HTR-8/SVneo (cell line): ENCODE data around the gene CRYL1.

Source experiments
- DNase-seq: peaks from one replicate; pipeline ENCODE4 v3.0.0; 2011; ENCODE audit warnings: low spot score, mixed read lengths; ENCODE audit not compliant: insufficient read length
- FAIRE-seq: peaks from 2 replicates; lab custom pipeline; 2011; peaks lifted over from hg19 to GRCh38; lab: Jason Lieb, UNC

Gene CRYL1

GRCh38 chr13:20534038-20534608, 8.5 kb upstream of the CRYL1 start:
- no peak for FAIRE-seq

GRCh38 chr13:20528452-20528851, 2.8 kb upstream of the CRYL1 start:
- no peak for FAIRE-seq

More at GRCh38 chr13:20534038-20534608, 8.5 kb upstream of the CRYL1 start:
- DNase-seq = no peak

GRCh38 chr13:20526664-20527063, 1.0 kb upstream of the CRYL1 start:
- FAIRE-seq = no peak
- DNase-seq = no peak

More at GRCh38 chr13:20528452-20528851, 2.8 kb upstream of the CRYL1 start:
- DNase-seq = no peak

GRCh38 chr13:20525144-20525600, 485 bp downstream of the CRYL1 start:
- no peak for FAIRE-seq
- DNase-seq = no peak

GRCh38 chr13:20521364-20522115, 4.1 kb downstream of the CRYL1 start:
- FAIRE-seq = no peak
- no peak for DNase-seq

- FAIRE-seq (no peak), DNase-seq (no peak)
Measured at GRCh38 chr13:20519875-20520274, 5.8 kb downstream of the CRYL1 start.

- DNase-seq (no peak), FAIRE-seq (no peak)
Measured at GRCh38 chr13:20518660-20519100, 7.0 kb downstream of the CRYL1 start.

- DNase-seq (no peak), FAIRE-seq (no peak)
Measured at GRCh38 chr13:20514866-20515265, 10.8 kb downstream of the CRYL1 start.

GRCh38 chr13:20513466-20513995, 12.1 kb downstream of the CRYL1 start:
- no peak for FAIRE-seq
- no peak for DNase-seq

DNA sequence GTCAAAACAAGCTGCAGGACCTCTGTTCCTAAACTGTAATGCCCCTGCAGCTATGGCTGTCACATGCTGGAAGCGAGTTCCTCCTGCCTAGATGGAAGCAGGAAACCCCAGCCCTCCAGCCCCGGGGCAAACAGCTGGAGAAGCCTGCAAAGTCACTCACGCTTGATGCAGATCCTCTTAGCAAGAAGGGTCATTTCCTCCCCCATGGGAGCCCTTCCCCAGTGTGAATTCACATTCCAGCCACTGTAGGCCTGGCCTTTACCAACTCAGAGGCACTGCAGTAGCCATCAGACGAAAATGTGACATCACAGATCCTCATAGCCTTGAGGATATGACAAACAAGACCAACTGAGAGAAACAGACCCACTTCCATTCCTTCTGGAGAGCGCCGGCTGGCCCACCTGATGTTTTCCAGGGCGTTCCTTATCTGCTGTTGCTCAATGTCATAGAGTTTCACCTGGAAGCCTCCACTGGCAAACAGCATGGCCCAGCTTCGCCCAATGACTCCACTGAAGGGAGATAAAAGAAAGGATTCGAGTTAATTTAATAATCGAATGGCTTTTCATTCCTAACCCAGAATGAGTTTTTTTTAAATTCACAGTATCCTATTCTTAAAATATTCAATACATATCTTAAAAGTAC, 13.5 kb downstream of the CRYL1 start:
- DNase-seq (no peak), FAIRE-seq (no peak)

- FAIRE-seq (no peak), DNase-seq (no peak)
Measured at GRCh38 chr13:20506696-20507095, 19.0 kb downstream of the CRYL1 start.

GRCh38 chr13:20505405-20506366, 20.0 kb downstream of the CRYL1 start:
- no peak for FAIRE-seq
- no peak for DNase-seq

DNA sequence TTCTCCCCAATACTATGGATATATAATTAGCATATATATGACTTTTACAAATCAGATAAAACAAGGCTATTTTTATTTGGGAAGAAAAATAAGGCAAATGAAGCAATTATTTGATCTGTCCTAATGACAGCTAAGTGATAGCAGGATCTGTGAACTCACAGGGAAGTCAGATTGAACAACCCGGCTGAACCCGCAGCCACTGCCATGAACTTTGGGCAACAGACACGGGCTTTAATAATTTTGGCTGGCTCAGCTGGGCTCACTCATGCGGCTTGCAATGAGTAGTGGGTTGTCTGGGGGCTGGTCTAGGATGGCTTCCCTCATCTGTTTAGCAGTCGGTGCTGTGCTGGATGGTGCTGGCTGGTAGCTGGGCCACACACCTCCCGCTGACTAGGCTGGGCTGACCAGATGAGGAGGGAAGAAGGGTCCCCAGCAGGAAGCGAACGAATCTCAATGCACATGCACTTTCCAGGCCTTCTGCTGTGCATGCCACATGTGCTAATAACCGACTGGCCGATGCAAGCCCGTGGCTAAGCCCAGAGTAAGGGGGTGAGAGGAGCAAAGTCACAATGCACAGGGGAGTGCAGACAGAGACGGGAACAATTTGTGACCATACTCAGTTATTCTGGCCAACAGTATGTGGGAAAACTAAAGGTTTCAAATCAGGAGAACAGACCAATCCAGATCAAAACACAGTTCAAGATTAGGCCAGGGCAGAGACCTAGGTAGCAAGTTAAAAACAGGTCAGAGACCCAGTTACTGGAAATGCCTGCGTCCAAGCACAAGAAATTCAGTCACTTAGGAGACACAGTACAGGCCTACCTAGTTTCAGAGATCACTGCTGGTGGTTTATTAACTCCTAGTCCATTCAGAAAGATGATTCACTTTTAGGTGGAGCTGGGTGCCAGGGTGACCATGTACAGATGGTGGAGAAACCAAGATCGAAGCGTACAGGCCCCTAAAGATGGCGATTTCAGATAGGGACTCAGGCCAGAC, 22.3 kb downstream of the CRYL1 start:
- FAIRE-seq (no peak), DNase-seq (no peak)

GRCh38 chr13:20501592-20501991, 24.1 kb downstream of the CRYL1 start:
- DNase-seq (no peak), FAIRE-seq (no peak)

DNA sequence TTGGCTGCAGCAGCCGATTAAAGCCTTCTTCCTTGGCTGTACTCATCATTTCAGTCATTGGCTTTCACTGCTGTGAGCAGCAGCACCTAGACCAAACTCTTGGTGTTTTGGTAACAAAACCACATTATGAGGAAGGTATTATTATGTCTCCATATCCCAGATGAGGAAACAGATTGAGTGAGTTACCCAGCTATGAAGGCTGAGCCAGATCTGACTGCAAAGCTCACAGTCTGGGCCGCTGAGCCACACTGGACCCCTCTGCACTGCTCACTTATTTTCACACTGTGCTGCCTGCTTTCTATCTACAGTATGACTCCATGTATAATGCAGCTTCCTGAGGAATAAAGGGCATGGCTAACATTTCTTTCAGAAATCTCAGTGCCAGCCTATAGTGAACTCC, 24.5 kb downstream of the CRYL1 start:
- DNase-seq = no peak

GRCh38 chr13:20499986-20500385, 25.7 kb downstream of the CRYL1 start:
- DNase-seq = no peak
- FAIRE-seq = no peak

More for the DNA sequence above, 24.5 kb downstream of the CRYL1 start:
- FAIRE-seq = no peak

- DNase-seq = no peak
- no peak for FAIRE-seq
Measured at GRCh38 chr13:20498659-20499058, 27.0 kb downstream of the CRYL1 start.

DNA sequence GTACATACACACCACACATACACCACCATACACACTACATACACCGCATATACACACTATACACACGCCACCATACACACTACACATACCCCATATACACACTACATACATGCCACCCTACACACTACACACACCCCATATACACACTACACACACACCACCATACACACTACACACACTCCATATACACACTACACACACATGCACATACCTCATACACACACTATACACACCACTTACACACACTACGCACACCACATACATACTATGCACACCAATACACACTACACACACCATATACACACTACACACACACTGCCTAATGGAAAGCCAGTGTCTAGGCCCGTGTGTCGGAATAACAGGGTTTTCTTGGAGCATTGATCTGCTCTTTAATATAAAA, 27.5 kb downstream of the CRYL1 start:
- no peak for FAIRE-seq

More for the DNA sequence above, 27.5 kb downstream of the CRYL1 start:
- no peak for DNase-seq
